SK-N-SH (cell line): ENCODE results near the gene OR4D1.

Experiments
- EP300 ChIP-seq, 2 experiments: IDR thresholded peaks; 2 replicates each; pipeline versions ENCODE4 v1.4.0 to v1.6.1; 2012; ENCODE audit warnings: borderline replicate concordance in 1 of 2, low read depth in 1 of 2, low read length in 1 of 2
- FOXJ3 ChIP-seq: sonication (generic); formaldehyde crosslinking; IDR thresholded peaks from 2 replicates; pipeline ENCODE4 v1.5.1; 2020; ENCODE audit warnings: mild to moderate bottlenecking, missing genetic modification reagents
- GABPA ChIP-seq: IDR thresholded peaks from 2 replicates; pipeline ENCODE4 v1.4.0; 2012; ENCODE audit warnings: low read depth, mild to moderate bottlenecking
- GATA2 ChIP-seq: sonication (generic); formaldehyde crosslinking; IDR thresholded peaks from 2 replicates; pipeline ENCODE4 v1.5.0; 2020; ENCODE audit warnings: mild to moderate bottlenecking, missing genetic modification reagents
- JUND ChIP-seq: IDR thresholded peaks from 2 replicates; pipeline ENCODE4 v1.4.0; 2012
- MXI1 ChIP-seq: IDR thresholded peaks from 2 replicates; pipeline ENCODE4 v1.6.1; 2012; ENCODE audit warnings: mild to moderate bottlenecking, low read depth, low read length, improper control_type of control experiment
- NFIC ChIP-seq: IDR thresholded peaks from 2 replicates; pipeline ENCODE4 v1.4.0; 2012; ENCODE audit warnings: borderline replicate concordance
- POLR2AphosphoS5 ChIP-seq: IDR thresholded peaks from 2 replicates; pipeline ENCODE4 v1.6.1; 2012; ENCODE audit warnings: low read depth, low read length
- RFX5 ChIP-seq: IDR thresholded peaks from 2 replicates; pipeline ENCODE4 v1.6.1; 2012; ENCODE audit warnings: mild to moderate bottlenecking, improper control_type of control experiment, low read length
- TAF1 ChIP-seq: IDR thresholded peaks from 2 replicates; pipeline ENCODE4 v1.6.1; 2012; ENCODE audit warnings: low read depth, mild to moderate bottlenecking, low read length, moderate library complexity, borderline replicate concordance
- YY1 ChIP-seq: IDR thresholded peaks from 2 replicates; pipeline ENCODE4 v1.4.0; 2012; ENCODE audit warnings: low read depth, mild to moderate bottlenecking
- TF ChIP-seq, protein P1 (sequence below): fragments of 200-600 bp; sonication (generic); IDR thresholded peaks from 2 replicates; pipeline ENCODE4 v1.6.1; 2017; ENCODE audit warnings: antibody characterized with exemption, mild to moderate bottlenecking, moderate library complexity
- TF ChIP-seq, protein P2 (sequence below): IDR thresholded peaks from 2 replicates; pipeline ENCODE4 v1.4.0; 2012; ENCODE audit warnings: low read depth, borderline replicate concordance

DNA sequence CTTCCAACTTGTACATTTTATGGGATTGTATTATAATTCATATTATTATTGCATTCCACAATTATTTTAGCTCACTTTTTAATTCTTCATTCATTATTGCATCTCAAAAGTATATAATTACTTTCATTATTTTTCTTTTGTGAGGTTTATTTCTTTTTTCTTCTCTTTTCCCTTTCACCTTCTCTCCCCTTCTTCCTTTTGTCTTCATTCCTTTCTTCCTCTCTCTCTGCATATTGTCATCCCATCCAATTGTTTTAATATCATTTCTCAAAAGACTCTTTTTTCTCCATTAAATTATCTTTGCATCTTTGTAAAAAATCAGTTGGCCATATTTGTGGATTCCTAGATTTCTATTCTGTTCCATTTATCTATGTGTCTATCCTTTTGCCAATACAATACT lies 47.7 kb upstream of the OR4D1 start:
- TF ChIP-seq, protein P1, sequence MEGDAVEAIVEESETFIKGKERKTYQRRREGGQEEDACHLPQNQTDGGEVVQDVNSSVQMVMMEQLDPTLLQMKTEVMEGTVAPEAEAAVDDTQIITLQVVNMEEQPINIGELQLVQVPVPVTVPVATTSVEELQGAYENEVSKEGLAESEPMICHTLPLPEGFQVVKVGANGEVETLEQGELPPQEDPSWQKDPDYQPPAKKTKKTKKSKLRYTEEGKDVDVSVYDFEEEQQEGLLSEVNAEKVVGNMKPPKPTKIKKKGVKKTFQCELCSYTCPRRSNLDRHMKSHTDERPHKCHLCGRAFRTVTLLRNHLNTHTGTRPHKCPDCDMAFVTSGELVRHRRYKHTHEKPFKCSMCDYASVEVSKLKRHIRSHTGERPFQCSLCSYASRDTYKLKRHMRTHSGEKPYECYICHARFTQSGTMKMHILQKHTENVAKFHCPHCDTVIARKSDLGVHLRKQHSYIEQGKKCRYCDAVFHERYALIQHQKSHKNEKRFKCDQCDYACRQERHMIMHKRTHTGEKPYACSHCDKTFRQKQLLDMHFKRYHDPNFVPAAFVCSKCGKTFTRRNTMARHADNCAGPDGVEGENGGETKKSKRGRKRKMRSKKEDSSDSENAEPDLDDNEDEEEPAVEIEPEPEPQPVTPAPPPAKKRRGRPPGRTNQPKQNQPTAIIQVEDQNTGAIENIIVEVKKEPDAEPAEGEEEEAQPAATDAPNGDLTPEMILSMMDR, result no peak
- TF ChIP-seq TAF1 (no peak), POLR2AphosphoS5 (no peak), RFX5 (no peak), EP300 (IDR thresholded peaks at IDR 0.05; ENCODE audit: borderline replicate concordance in 1 of 2, low read depth in 1 of 2, low read length in 1 of 2) (no peak), NFIC (no peak), GATA2 (CRISPR knock-in tag) (no peak), MXI1 (no peak), YY1 (no peak), JUND (no peak), GABPA (no peak), FOXJ3 (no peak)
- TF ChIP-seq, protein P2, sequence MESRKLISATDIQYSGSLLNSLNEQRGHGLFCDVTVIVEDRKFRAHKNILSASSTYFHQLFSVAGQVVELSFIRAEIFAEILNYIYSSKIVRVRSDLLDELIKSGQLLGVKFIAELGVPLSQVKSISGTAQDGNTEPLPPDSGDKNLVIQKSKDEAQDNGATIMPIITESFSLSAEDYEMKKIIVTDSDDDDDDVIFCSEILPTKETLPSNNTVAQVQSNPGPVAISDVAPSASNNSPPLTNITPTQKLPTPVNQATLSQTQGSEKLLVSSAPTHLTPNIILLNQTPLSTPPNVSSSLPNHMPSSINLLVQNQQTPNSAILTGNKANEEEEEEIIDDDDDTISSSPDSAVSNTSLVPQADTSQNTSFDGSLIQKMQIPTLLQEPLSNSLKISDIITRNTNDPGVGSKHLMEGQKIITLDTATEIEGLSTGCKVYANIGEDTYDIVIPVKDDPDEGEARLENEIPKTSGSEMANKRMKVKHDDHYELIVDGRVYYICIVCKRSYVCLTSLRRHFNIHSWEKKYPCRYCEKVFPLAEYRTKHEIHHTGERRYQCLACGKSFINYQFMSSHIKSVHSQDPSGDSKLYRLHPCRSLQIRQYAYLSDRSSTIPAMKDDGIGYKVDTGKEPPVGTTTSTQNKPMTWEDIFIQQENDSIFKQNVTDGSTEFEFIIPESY, result no peak
